NCI-H2196 treated with DMSO at 0.1 percent for 48 hours (cell line): ENCODE results near the gene GOLGA8A.
"Not testable (repeated sequence)": the region's sequence is repeated elsewhere in the genome, so short reads cannot be mapped to it uniquely, and the experiment has no call there.

Experiments
- DNase-seq: peaks from one replicate; lab custom pipeline; 2025; ENCODE audit not compliant: unreplicated experiment; lab: John Stamatoyannopoulos, UW

The GOLGA8A gene

GRCh38 chr15:34409511-34409910 lies 28.1 kb downstream of the GOLGA8A start:
- not testable (repeated sequence) for DNase-seq

- not testable (repeated sequence) for DNase-seq
These were observed 28.6 kb downstream of the GOLGA8A start for GRCh38 chr15:34408973-34409372.

- not testable (repeated sequence) for DNase-seq
These were observed 33.7 kb downstream of the GOLGA8A start for GRCh38 chr15:34403899-34404298.

DNA sequence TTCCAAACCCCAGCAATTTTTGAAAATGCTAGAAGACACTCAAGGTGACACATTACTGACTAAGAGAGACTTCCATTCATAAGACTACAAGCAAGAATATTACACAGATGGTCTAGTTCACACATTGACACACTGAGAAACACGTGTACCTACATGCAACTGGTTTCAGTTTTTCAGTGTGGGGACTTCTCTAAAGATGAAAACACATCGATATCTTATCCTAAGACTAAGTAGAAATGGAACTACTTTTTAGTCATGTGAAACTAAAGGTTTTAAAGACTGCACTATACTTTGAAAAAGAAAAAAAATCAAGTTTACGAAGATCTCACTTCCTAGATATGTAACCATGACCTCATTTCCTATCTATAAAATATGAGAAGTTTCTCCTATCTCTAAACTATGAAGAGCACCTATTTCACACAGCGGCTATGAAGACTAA lies 34.4 kb downstream of the GOLGA8A start:
- not testable (repeated sequence) for DNase-seq

- DNase-seq = not testable (repeated sequence)
These were observed 39.9 kb downstream of the GOLGA8A start for GRCh38 chr15:34397637-34398259.

GRCh38 chr15:34392981-34393380 lies 44.6 kb downstream of the GOLGA8A start:
- not testable (repeated sequence) for DNase-seq

GRCh38 chr15:34389594-34390086 lies 48.0 kb downstream of the GOLGA8A start:
- DNase-seq = not testable (repeated sequence)
